Endothelial cell of umbilical vein (primary cell): ENCODE results near the gene ADCY3.

Experiments used
- CTCF ChIP-seq, 2 donors: IDR thresholded peaks; 1 replicate in 1 of 2; 2 replicates in 1 of 2; pipeline ENCODE4 v1.5.1; 2011; ENCODE audit warnings: low read length in 2 of 2, mild to moderate bottlenecking in 2 of 2, moderate library complexity in 2 of 2, control low read depth in 1 of 2, inconsistent platforms in 1 of 2, low read depth in 1 of 2; ENCODE audit not compliant: insufficient read depth in 1 of 2; ENCODE audit errors: extremely low read depth in 1 of 2
- JUN ChIP-seq: IDR thresholded peaks from 2 replicates; pipeline ENCODE4 v1.6.1; 2011; ENCODE audit warnings: borderline replicate concordance, low read depth; ENCODE audit not compliant: insufficient read length, insufficient read depth

- no peak for TF ChIP-seq JUN
- TF ChIP-seq CTCF (IDR thresholded peaks at IDR 0.05; ENCODE audit: extremely low read depth in 1 of 2, insufficient read depth in 1 of 2, low read depth in 1 of 2, low read length in 2 of 2): no peak
Measured at GRCh38 chr2:24878341-24878740, 41.7 kb downstream of the ADCY3 start.
